H1 (cell line): ENCODE data around the gene NOL4L. TPM values are rescaled to one million over a fixed set of nuclear protein-coding genes. Genes with fewer than 3 reads are reported as not detected.

Experiments
- CTCF ChIA-PET: fragments of 300-600 bp; sonication (Branson Sonifier 250); formaldehyde crosslinking; loops from one replicate; lab custom pipeline; 2021; ENCODE audit not compliant: partially characterized antibody; lab: Charles Lee
- POLR2A ChIA-PET: fragments of 300-600 bp; sonication (Branson Sonifier 250); formaldehyde crosslinking; loops from one replicate; lab custom pipeline; 2021; ENCODE audit warnings: inconsistent platforms; ENCODE audit not compliant: partially characterized antibody; lab: Charles Lee
- DNase-seq, 2 experiments: peaks; one replicate each; pipeline versions ENCODE4 v3.0.0 to v3.0.0-alpha.2; 2010 to 2022; ENCODE audit warnings: low spot score in 2 of 2, low read depth in 1 of 2, mixed read lengths in 1 of 2
- FAIRE-seq: peaks from 2 replicates; lab custom pipeline; 2011; peaks lifted over from hg19 to GRCh38; lab: Jason Lieb, UNC
- H2AFZ ChIP-seq: 2 replicates; pipeline ENCODE4 v1.8.1; 2012; ENCODE audit warnings: low read length, inconsistent platforms
- H2AK5ac ChIP-seq: 2 replicates; pipeline ENCODE4 v1.6.1; 2013; ENCODE audit warnings: low read depth, low read length
- H2BK120ac ChIP-seq: replicated peaks from 2 replicates; pipeline ENCODE3; 2013; ENCODE audit warnings: low read depth, low read length, inconsistent platforms
- H2BK12ac ChIP-seq: 2 replicates; pipeline ENCODE4 v1.6.1; 2013; ENCODE audit warnings: low read depth, low read length
- H2BK15ac ChIP-seq: 2 replicates; pipeline ENCODE4 v1.6.1; 2013; ENCODE audit warnings: low read length
- H2BK20ac ChIP-seq: 2 replicates; pipeline ENCODE4 v1.6.1; 2013; ENCODE audit warnings: low read length
- H2BK5ac ChIP-seq: 2 replicates; pipeline ENCODE4 v1.6.1; 2013; ENCODE audit warnings: low read depth, low read length
- H3K14ac ChIP-seq: 2 replicates; pipeline ENCODE4 v1.6.1; 2013; ENCODE audit warnings: inconsistent platforms; ENCODE audit not compliant: insufficient read length
- H3K18ac ChIP-seq: 2 replicates; pipeline ENCODE4 v1.6.1; 2013; ENCODE audit warnings: low read length; ENCODE audit errors: extremely low read depth
- H3K23ac ChIP-seq: 2 replicates; pipeline ENCODE4 v1.6.1; 2013; ENCODE audit warnings: inconsistent platforms; ENCODE audit not compliant: insufficient read length
- H3K23me2 ChIP-seq: 2 replicates; pipeline ENCODE4 v1.6.1; 2013; ENCODE audit warnings: low read depth, low read length
- H3K27ac ChIP-seq: 2 replicates; pipeline ENCODE4 v1.6.1; 2011; ENCODE audit warnings: low read depth, low read length, inconsistent platforms
- H3K27me3 ChIP-seq, 4 experiments: replicated peaks in 1 of 4; 1 replicate in 1 of 4; 2 replicates in 3 of 4; pipeline versions ENCODE4 v1.6.1 to v1.8.1; 2011 to 2013; ENCODE audit warnings: low read length in 3 of 4, mild to moderate bottlenecking in 3 of 4, inconsistent platforms in 2 of 4, mixed read lengths in 2 of 4, moderate library complexity in 1 of 4; ENCODE audit not compliant: control insufficient read depth in 3 of 4, insufficient read depth in 3 of 4; ENCODE audit errors: extremely low read depth in 1 of 4
- H3K36me3 ChIP-seq, 4 experiments: 2 replicates each; pipeline versions ENCODE4 v1.6.1 to v1.8.1; 2011 to 2013; ENCODE audit warnings: mild to moderate bottlenecking in 4 of 4, low read length in 3 of 4, moderate library complexity in 2 of 4, control low read depth in 1 of 4, inconsistent platforms in 1 of 4; ENCODE audit not compliant: insufficient read depth in 4 of 4, control insufficient read depth in 2 of 4
- H3K4ac ChIP-seq: replicated peaks from 2 replicates; pipeline ENCODE3; 2013; ENCODE audit warnings: low read length, low read depth, mixed read lengths, inconsistent platforms; ENCODE audit not compliant: insufficient read length
- H3K4me1 ChIP-seq, 4 experiments: replicated peaks in 1 of 4; 1 replicate in 1 of 4; 2 replicates in 3 of 4; pipeline versions ENCODE4 v1.6.1 to v1.8.1; 2011 to 2013; ENCODE audit warnings: low read length in 3 of 4, inconsistent platforms in 2 of 4, mixed read lengths in 1 of 4; ENCODE audit not compliant: insufficient read depth in 4 of 4, control insufficient read depth in 3 of 4
- H3K4me2 ChIP-seq, 2 experiments: 2 replicates each; pipeline versions ENCODE4 v1.6.1 to v1.8.1; 2011 to 2013; ENCODE audit warnings: low read depth in 2 of 2, low read length in 2 of 2, control low read depth in 1 of 2, inconsistent platforms in 1 of 2, mild to moderate bottlenecking in 1 of 2; ENCODE audit not compliant: insufficient read depth in 1 of 2
- H3K4me3 ChIP-seq, 4 experiments: fragments of 200-600, 300-600 bp in 1 of 4; sonication (generic), shearing (Covaris generic), sonication (Bioruptor Twin) in 1 of 4; 2 replicates each; pipeline versions ENCODE4 v1.5.1 to v1.8.1; 2011 to 2016; ENCODE audit warnings: low read length in 4 of 4, low read depth in 3 of 4, control low read depth in 2 of 4, inconsistent platforms in 2 of 4, mild to moderate bottlenecking in 2 of 4, mixed read lengths in 1 of 4, moderate library complexity in 1 of 4; ENCODE audit not compliant: insufficient read depth in 2 of 4; ENCODE audit errors: extremely low read depth in 1 of 4
- H3K56ac ChIP-seq: replicated peaks from 2 replicates; pipeline ENCODE3; 2013; ENCODE audit warnings: low read depth, mild to moderate bottlenecking, mixed read lengths, low read length, inconsistent platforms; ENCODE audit not compliant: insufficient read length
- H3K79me1 ChIP-seq: 2 replicates; pipeline ENCODE4 v1.6.1; 2013; ENCODE audit warnings: low read depth, low read length, control low read depth
- H3K79me2 ChIP-seq, 2 experiments: 2 replicates each; pipeline versions ENCODE4 v1.6.1 to v1.8.1; 2012 to 2013; ENCODE audit warnings: low read length in 2 of 2, mild to moderate bottlenecking in 2 of 2, inconsistent platforms in 1 of 2; ENCODE audit not compliant: insufficient read depth in 2 of 2, control insufficient read depth in 1 of 2
- H3K9ac ChIP-seq, 4 experiments: replicated peaks in 1 of 4; 1 replicate in 1 of 4; 2 replicates in 3 of 4; pipeline versions ENCODE4 v1.6.1 to v1.8.1; 2011 to 2013; ENCODE audit warnings: low read depth in 3 of 4, low read length in 3 of 4, control low read depth in 2 of 4, mild to moderate bottlenecking in 2 of 4, moderate library complexity in 2 of 4, inconsistent platforms in 1 of 4; ENCODE audit errors: extremely low read depth in 1 of 4
- H3K9me3 ChIP-seq, 2 experiments: 2 replicates each; pipeline versions ENCODE4 v1.6.1 to v1.8.1; 2012 to 2013; ENCODE audit warnings: mild to moderate bottlenecking in 2 of 2, moderate library complexity in 2 of 2, control low read depth in 1 of 2, inconsistent platforms in 1 of 2, low read depth in 1 of 2, low read length in 1 of 2, mixed read lengths in 1 of 2; ENCODE audit not compliant: insufficient read depth in 2 of 2
- H4K20me1 ChIP-seq, 2 experiments: replicated peaks in 1 of 2; 2 replicates each; pipeline versions ENCODE3 to v1.8.1; 2011 to 2013; ENCODE audit warnings: inconsistent platforms in 2 of 2, low read length in 2 of 2, mild to moderate bottlenecking in 1 of 2; ENCODE audit not compliant: insufficient read depth in 2 of 2, control insufficient read depth in 1 of 2
- H4K5ac ChIP-seq: 2 replicates; pipeline ENCODE4 v1.6.1; 2013; ENCODE audit warnings: low read length, low read depth, mixed read lengths, inconsistent platforms; ENCODE audit not compliant: insufficient read length
- H4K8ac ChIP-seq: 2 replicates; pipeline ENCODE4 v1.8.0; 2013; ENCODE audit warnings: mild to moderate bottlenecking, moderate library complexity, low read length, inconsistent platforms; ENCODE audit not compliant: insufficient read depth; ENCODE audit errors: extremely low read depth
- H4K91ac ChIP-seq: replicated peaks from 2 replicates; pipeline ENCODE3; 2013; ENCODE audit warnings: low read length, mixed read lengths, inconsistent platforms; ENCODE audit not compliant: insufficient read length
- BCL11A ChIP-seq, 2 experiments: IDR thresholded peaks; one replicate each; pipeline ENCODE4 v1.6.1; 2011; ENCODE audit warnings: low read depth in 2 of 2, low read length in 2 of 2, mild to moderate bottlenecking in 2 of 2
- KDM1A ChIP-seq: fragments of 200-600, 300-600 bp; sonication (generic); IDR thresholded peaks from 2 replicates; pipeline ENCODE4 v1.7.1; 2016; ENCODE audit warnings: mild to moderate bottlenecking, low read length, borderline replicate concordance
- POU5F1 ChIP-seq: IDR thresholded peaks from 2 replicates; pipeline ENCODE4 v1.6.1; 2011; ENCODE audit warnings: low read depth, mild to moderate bottlenecking, low read length, moderate library complexity
- RAD21 ChIP-seq, 2 experiments: IDR thresholded peaks in 1 of 2; conservative IDR thresholded peaks in 1 of 2; 2 replicates each; pipeline ENCODE4 v1.6.1; 2011; ENCODE audit warnings: low read depth in 2 of 2, low read length in 2 of 2, improper control_type of control experiment in 1 of 2, inconsistent platforms in 1 of 2, mild to moderate bottlenecking in 1 of 2, moderate library complexity in 1 of 2
- SIX5 ChIP-seq: IDR thresholded peaks from 2 replicates; pipeline ENCODE4 v1.6.1; 2011; ENCODE audit warnings: mild to moderate bottlenecking, low read depth, low read length
- TAF7 ChIP-seq: optimal IDR thresholded peaks from 2 replicates; pipeline ENCODE3; 2011; ENCODE audit warnings: low read depth, mild to moderate bottlenecking, inconsistent platforms, low read length, moderate library complexity, borderline replicate concordance
- whole genome bisulfite sequencing, 2 experiments: shearing (Covaris generic) in 1 of 2; methylation state at CpG; one replicate each; pipeline versions ENCODE4 v1.1.6 to v1.1.7; 2013 to 2015; ENCODE audit warnings: low lambda C conversion rate in 2 of 2, mixed read lengths in 2 of 2, inconsistent platforms in 1 of 2, low coverage in 1 of 2, missing lambda C conversion rate in 1 of 2; ENCODE audit not compliant: insufficient replicate concordance in 2 of 2, insufficient coverage in 1 of 2, insufficient read length in 1 of 2; ENCODE audit errors: extremely low coverage in 1 of 2, missing lambda C conversion rate in 1 of 2; 5-methylcytosine and 5-hydroxymethylcytosine counted together
- polyA plus RNA-seq, 7 experiments: library from polyadenylated mRNA; depleted of rRNA in 3 of 7; stranded (reverse) in 5 of 7; unstranded in 2 of 7; fragments of >200 nt in 5 of 7; fragments of 200-250 nt in 2 of 7; gene quantifications; 1 replicate in 5 of 7; 2 replicates in 1 of 7; 4 replicates in 1 of 7; pipeline versions ENCODE4 v1.2.1 to v1.2.3, GENCODE V29; 2011 to 2013; ENCODE audit warnings: missing spikeins in 2 of 7, mixed read lengths in 2 of 7
- total RNA-seq: library from RNA; stranded (reverse); fragmentation: NEBNext Ultra II Directional; extraction: Animal tissue kit (Norgen Biotek cat#: 25700); gene quantifications from 2 replicates; pipeline ENCODE4 v1.2.1, GENCODE V29; 2021
- TF ChIP-seq, protein P1 (sequence below): IDR thresholded peaks from 2 replicates; pipeline ENCODE4 v1.6.1; 2011; ENCODE audit warnings: low read length, improper control_type of control experiment

NOL4L gene
- total and polyA plus RNA-seq, 2 of the 8 experiments (the other 6 are each of a cell fraction or from before 2014, with no cell fraction given): 15.3 to 23.7 TPM

DNA sequence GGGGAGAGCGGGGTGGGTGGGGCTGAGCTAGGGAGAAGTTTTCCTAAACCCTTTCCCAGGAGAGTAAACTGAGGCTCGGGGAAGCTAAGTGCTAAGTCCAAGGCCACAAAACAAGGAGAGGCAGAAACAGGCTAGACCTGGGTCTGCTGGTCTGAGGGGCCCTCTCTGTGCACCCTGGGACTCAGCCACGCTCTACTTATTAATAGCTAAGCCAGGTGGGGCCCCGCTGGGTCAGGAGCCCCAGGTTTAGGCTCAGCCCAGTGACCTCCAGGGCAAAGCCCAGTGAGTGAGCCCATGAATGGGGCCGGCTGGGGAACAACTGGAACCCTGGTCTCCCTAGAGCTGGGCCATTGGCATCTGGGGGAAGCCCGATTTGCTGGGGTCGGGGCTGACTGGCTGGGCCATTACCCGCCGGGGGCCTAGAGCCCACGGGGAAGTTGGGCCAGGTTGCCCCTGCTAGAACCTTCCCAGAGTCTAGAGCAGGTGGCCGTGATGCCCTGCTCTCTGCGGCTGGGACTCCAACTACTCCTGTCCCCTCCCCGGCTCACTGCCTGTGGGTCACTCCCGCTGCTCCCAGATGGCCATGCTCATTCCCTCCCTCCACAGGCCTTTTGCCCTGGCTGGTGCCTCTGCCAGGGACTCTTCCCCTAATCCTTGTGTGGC lies 24.1 kb upstream of the NOL4L start:
- Histone ChIP-seq H3K9me3 (no peaks in the 10 kb centered on the region), H3K36me3 (no peaks in the 10 kb centered on the region), H3K27ac (no peak overlapping the region), H3K4me1 (peaks cover 0 to 12% (median 6%) of the 10 kb centered on the region in 4 experiments; a peak in 5 of 7 replicates), H3K9ac (no peak overlapping the region), H2BK15ac (no peak overlapping the region), H2BK120ac (no peak overlapping the region), H2BK12ac (no peak overlapping the region), H3K56ac (no peak overlapping the region), H3K23me2 (peaks cover 12% of the 10 kb centered on the region; the same call in 1 of the 2 replicates), H3K4me3 (no peak overlapping the region), H3K79me1 (no peaks in the 10 kb centered on the region), H3K79me2 (no peaks in the 10 kb centered on the region), H2AFZ (no peak overlapping the region), H4K8ac (peak overlapping the region; percentile 29; the same call in 1 of the 2 replicates), H4K5ac (no peak overlapping the region), H2AK5ac (no peak overlapping the region), H3K23ac (no peak overlapping the region), H2BK20ac (no peak overlapping the region), H4K20me1 (peaks cover 0 to 5% of the 10 kb centered on the region in 2 experiments), H3K4ac (no peak overlapping the region), H3K27me3 (peaks cover 0 to 5% (median 0%) of the 10 kb centered on the region in 4 experiments; a peak in 1 of 7 replicates), H4K91ac (no peak overlapping the region), H3K14ac (no peak overlapping the region), H3K18ac (no peak overlapping the region), H3K4me2 (no peak overlapping the region), H2BK5ac (no peak overlapping the region)
- CTCF ChIA-PET: interaction anchor here (1.0 to 1.1 kb wide), 2 partner anchors 39 to 45 kb away, joined by 3 to 4 read pairs; no protein-coding TSS in a partner anchor
- FAIRE-seq: no peak
- WGBS, 2 experiments: 83% methylated on average over 11 of the region's 14 CpGs; no CpG with 5 or more reads in 1 of the 2 experiments
- no peak for DNase-seq
- no peak for TF ChIP-seq TAF7
- no peak for TF ChIP-seq SIX5
- TF ChIP-seq BCL11A (IDR thresholded peaks at IDR 0.05; ENCODE audit: low read depth in 2 of 2, low read length in 2 of 2): no peak
- TF ChIP-seq, protein P1, sequence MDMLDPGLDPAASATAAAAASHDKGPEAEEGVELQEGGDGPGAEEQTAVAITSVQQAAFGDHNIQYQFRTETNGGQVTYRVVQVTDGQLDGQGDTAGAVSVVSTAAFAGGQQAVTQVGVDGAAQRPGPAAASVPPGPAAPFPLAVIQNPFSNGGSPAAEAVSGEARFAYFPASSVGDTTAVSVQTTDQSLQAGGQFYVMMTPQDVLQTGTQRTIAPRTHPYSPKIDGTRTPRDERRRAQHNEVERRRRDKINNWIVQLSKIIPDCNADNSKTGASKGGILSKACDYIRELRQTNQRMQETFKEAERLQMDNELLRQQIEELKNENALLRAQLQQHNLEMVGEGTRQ: no peak
- TF ChIP-seq RAD21 (IDR thresholded peaks at IDR 0.05 in 1 of 2, conservative IDR thresholded peaks at IDR 0.05 in 1 of 2; ENCODE audit: low read depth in 2 of 2, low read length in 2 of 2): no peak
- TF ChIP-seq KDM1A: no peak
- TF ChIP-seq POU5F1: no peak
- POLR2A ChIA-PET: no interaction called here
